K562 (cell line): ENCODE measurements around the gene PLEKHN1. TPM values are rescaled to one million over a fixed set of nuclear protein-coding genes. Genes with fewer than 3 reads are reported as not detected.
A peak's percentile ranks its signal among the peaks of the same experiment; 100 is the strongest.

ENCODE experiments used
- FOXM1 ChIP-seq, 2 experiments: fragments of 450-650 bp in 1 of 2; sonication (generic) in 1 of 2; formaldehyde crosslinking in 1 of 2; IDR thresholded peaks; 2 replicates each; pipeline versions ENCODE4 v1.6.1 to v1.9.0; 2017 to 2022; ENCODE audit warnings: low read depth in 2 of 2, mild to moderate bottlenecking in 2 of 2, missing genetic modification reagents in 1 of 2, moderate library complexity in 1 of 2
- FUS ChIP-seq: fragments of 200-400 bp; formaldehyde crosslinking; optimal IDR thresholded peaks from 2 replicates; pipeline ENCODE3; 2017; ENCODE audit warnings: low read depth, low read length
- HNRNPK ChIP-seq: fragments of 200-400 bp; formaldehyde crosslinking; IDR thresholded peaks from one replicate; pipeline ENCODE4 v1.6.1; 2018; ENCODE audit warnings: mild to moderate bottlenecking, low read depth, low read length; ENCODE audit not compliant: poor library complexity, severe bottlenecking
- NFATC3 ChIP-seq: fragments of 450-650 bp; IDR thresholded peaks from 2 replicates; pipeline ENCODE4 v1.6.1; 2017; ENCODE audit warnings: mild to moderate bottlenecking
- PCBP1 ChIP-seq: fragments of 200-400 bp; formaldehyde crosslinking; IDR thresholded peaks from 2 replicates; pipeline ENCODE4 v1.6.1; 2018; ENCODE audit warnings: mild to moderate bottlenecking, low read depth, low read length; ENCODE audit not compliant: poor library complexity, severe bottlenecking
- PPARD ChIP-seq: fragments of 250-450 bp; sonication (Bioruptor Pico); IDR thresholded peaks from 2 replicates; pipeline ENCODE4 v1.8.0; 2022; ENCODE audit warnings: inconsistent platforms, mild to moderate bottlenecking, moderate library complexity
- PRPF4 ChIP-seq: fragments of 200-400 bp; formaldehyde crosslinking; IDR thresholded peaks from one replicate; pipeline ENCODE4 v1.6.1; 2017; ENCODE audit warnings: low read length, low read depth, mild to moderate bottlenecking; ENCODE audit not compliant: insufficient read depth, poor library complexity, severe bottlenecking
- TGIF2 ChIP-seq: sonication (generic); formaldehyde crosslinking; IDR thresholded peaks from 2 replicates; pipeline ENCODE4 v1.8.1; 2022; ENCODE audit warnings: mild to moderate bottlenecking, missing genetic modification reagents, moderate library complexity
- ZNF507 ChIP-seq: conservative IDR thresholded peaks from 2 replicates; pipeline ENCODE4 v1.6.1; 2017; ENCODE audit warnings: missing genetic modification characterization, missing compliant biosample characterization
- polyA plus RNA-seq, 8 experiments: library from polyadenylated mRNA; depleted of rRNA in 4 of 8; stranded (reverse) in 5 of 8; unstranded in 3 of 8; fragments of >200 nt; fragmentation: Nextera tagmentation in 2 of 8; fragmentation: Illumina TruSeq in 1 of 8; extraction: Ambion mirVana in 2 of 8; extraction: Trizol in 1 of 8; gene quantifications; 2 replicates each; pipeline versions ENCODE4 v1.2.1 to v1.2.3, GENCODE V29; 2011 to 2014; ENCODE audit warnings: inconsistent platforms in 1 of 8, missing spikeins in 1 of 8
- total RNA-seq, 7 experiments: library from RNA; depleted of rRNA in 6 of 7; stranded (reverse); fragments of >200 nt in 6 of 7; fragmentation: Illumina TruSeq in 2 of 7; extraction: Trizol in 2 of 7; gene quantifications; 2 replicates each; pipeline versions ENCODE4 v1.2.1 to v1.2.3, GENCODE V29; 2011 to 2021; ENCODE audit warnings: low replicate concordance in 1 of 7
- TF ChIP-seq, protein P1 (sequence below): fragments of 450-650 bp; IDR thresholded peaks from 2 replicates; pipeline ENCODE4 v1.7.0; 2016; ENCODE audit warnings: borderline replicate concordance
- TF ChIP-seq, protein P2 (sequence below): fragments of 450-650 bp; IDR thresholded peaks from 2 replicates; pipeline ENCODE4 v1.6.1; 2016; ENCODE audit warnings: low read depth
- TF ChIP-seq, protein P3 (sequence below): sonication (generic); formaldehyde crosslinking; IDR thresholded peaks from 2 replicates; pipeline ENCODE4 v1.8.0; 2023; ENCODE audit warnings: mild to moderate bottlenecking, missing genetic modification reagents

Gene PLEKHN1
- total and polyA plus RNA-seq, 9 of the 15 experiments (the other 6 are each of a cell fraction or from before 2014, with no cell fraction given) = 0.07 to 1.5 (median 0.13) TPM; not detected in 2

DNA sequence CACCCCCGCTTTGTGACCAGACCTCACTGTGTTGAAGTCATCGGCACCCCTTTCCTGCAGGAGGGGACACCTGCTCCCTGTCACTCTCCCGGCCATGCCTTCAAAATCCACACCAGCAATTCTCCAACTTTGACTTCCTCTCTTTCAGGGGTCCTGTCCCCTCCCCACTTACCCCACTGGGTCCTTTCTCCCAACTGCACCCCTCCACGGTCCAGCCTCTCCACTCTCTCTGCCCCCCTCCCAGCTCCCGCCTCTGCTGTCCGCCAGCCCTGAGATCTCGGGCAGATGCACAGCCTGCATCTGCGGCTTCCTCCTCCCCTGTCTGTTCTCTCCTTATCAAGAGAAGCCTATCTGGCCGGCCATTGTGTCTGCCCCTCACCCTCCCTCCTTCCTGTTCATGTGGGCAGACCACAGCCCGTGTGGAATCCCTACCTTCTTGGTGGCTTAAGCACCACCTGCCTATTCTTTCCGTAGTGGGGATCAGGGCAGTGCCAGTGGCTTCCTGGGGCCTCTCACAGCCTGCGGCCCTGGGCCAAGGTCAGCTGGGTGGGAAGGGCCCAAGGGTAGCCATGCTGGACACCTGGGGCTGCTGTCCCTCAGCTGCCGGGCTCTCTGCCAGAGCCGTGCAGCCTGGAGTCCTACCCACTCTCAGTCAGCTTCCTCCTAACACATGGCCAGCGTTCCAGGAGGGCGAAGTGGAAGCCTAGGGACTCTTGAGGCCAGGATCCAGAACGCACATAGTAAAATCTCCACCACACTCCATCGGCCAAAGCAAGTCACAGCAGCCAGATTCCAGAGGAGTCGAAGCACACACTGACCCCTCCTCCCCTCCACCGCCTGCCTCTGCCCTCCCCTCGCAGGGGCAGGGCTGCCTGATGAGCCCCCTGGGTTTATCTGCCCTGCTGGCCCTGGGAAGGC lies 38.8 kb downstream of the PLEKHN1 start (continued):
- no peak for TF ChIP-seq FUS
- no peak for TF ChIP-seq FOXM1 (IDR thresholded peaks at IDR 0.05; ENCODE audit: low read depth)
- TF ChIP-seq FOXM1 (CRISPR knock-in tag; IDR thresholded peaks at IDR 0.05; ENCODE audit: low read depth) = 0 out of 2 replicates have a peak, but pooled peaks have one; percentile 58
- no peak for TF ChIP-seq PCBP1
- TF ChIP-seq, protein P1, sequence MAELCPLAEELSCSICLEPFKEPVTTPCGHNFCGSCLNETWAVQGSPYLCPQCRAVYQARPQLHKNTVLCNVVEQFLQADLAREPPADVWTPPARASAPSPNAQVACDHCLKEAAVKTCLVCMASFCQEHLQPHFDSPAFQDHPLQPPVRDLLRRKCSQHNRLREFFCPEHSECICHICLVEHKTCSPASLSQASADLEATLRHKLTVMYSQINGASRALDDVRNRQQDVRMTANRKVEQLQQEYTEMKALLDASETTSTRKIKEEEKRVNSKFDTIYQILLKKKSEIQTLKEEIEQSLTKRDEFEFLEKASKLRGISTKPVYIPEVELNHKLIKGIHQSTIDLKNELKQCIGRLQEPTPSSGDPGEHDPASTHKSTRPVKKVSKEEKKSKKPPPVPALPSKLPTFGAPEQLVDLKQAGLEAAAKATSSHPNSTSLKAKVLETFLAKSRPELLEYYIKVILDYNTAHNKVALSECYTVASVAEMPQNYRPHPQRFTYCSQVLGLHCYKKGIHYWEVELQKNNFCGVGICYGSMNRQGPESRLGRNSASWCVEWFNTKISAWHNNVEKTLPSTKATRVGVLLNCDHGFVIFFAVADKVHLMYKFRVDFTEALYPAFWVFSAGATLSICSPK = no peak
- TF ChIP-seq, protein P2, sequence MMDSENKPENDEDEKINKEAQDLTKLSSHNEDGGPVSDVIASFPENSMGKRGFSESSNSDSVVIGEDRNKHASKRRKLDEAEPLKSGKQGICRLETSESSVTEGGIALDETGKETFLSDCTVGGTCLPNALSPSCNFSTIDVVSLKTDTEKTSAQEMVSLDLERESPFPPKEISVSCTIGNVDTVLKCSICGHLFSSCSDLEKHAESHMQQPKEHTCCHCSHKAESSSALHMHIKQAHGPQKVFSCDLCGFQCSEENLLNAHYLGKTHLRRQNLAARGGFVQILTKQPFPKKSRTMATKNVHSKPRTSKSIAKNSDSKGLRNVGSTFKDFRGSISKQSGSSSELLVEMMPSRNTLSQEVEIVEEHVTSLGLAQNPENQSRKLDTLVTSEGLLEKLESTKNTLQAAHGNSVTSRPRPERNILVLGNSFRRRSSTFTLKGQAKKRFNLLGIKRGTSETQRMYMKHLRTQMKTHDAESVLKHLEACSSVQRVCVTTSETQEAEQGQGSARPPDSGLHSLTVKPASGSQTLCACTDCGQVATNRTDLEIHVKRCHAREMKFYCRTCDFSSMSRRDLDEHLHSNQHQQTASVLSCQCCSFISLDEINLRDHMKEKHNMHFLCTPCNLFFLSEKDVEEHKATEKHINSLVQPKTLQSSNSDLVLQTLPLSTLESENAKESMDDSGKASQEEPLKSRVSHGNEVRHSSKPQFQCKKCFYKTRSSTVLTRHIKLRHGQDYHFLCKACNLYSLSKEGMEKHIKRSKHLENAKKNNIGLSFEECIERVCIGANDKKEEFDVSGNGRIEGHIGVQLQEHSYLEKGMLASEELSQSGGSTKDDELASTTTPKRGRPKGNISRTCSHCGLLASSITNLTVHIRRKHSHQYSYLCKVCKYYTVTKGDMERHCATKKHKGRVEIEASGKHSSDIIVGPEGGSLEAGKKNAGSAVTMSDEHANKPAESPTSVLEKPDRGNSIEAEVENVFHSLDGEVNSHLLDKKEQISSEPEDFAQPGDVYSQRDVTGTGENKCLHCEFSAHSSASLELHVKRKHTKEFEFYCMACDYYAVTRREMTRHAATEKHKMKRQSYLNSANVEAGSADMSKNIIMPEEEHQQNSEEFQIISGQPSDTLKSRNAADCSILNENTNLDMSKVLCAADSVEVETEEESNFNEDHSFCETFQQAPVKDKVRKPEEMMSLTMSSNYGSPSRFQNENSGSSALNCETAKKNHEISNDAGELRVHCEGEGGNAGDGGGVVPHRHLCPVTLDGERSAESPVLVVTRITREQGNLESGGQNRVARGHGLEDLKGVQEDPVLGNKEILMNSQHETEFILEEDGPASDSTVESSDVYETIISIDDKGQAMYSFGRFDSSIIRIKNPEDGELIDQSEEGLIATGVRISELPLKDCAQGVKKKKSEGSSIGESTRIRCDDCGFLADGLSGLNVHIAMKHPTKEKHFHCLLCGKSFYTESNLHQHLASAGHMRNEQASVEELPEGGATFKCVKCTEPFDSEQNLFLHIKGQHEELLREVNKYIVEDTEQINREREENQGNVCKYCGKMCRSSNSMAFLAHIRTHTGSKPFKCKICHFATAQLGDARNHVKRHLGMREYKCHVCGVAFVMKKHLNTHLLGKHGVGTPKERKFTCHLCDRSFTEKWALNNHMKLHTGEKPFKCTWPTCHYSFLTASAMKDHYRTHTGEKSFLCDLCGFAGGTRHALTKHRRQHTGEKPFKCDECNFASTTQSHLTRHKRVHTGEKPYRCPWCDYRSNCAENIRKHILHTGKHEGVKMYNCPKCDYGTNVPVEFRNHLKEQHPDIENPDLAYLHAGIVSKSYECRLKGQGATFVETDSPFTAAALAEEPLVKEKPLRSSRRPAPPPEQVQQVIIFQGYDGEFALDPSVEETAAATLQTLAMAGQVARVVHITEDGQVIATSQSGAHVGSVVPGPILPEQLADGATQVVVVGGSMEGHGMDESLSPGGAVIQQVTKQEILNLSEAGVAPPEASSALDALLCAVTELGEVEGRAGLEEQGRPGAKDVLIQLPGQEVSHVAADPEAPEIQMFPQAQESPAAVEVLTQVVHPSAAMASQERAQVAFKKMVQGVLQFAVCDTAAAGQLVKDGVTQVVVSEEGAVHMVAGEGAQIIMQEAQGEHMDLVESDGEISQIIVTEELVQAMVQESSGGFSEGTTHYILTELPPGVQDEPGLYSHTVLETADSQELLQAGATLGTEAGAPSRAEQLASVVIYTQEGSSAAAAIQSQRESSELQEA = no peak
- no peak for TF ChIP-seq HNRNPK
- TF ChIP-seq TGIF2 = no peak
- TF ChIP-seq PPARD (CRISPR knock-in tag) = no peak
- no peak for TF ChIP-seq NFATC3
- TF ChIP-seq ZNF507 (tag) = no peak
- TF ChIP-seq PRPF4 = no peak
- TF ChIP-seq, protein P3, sequence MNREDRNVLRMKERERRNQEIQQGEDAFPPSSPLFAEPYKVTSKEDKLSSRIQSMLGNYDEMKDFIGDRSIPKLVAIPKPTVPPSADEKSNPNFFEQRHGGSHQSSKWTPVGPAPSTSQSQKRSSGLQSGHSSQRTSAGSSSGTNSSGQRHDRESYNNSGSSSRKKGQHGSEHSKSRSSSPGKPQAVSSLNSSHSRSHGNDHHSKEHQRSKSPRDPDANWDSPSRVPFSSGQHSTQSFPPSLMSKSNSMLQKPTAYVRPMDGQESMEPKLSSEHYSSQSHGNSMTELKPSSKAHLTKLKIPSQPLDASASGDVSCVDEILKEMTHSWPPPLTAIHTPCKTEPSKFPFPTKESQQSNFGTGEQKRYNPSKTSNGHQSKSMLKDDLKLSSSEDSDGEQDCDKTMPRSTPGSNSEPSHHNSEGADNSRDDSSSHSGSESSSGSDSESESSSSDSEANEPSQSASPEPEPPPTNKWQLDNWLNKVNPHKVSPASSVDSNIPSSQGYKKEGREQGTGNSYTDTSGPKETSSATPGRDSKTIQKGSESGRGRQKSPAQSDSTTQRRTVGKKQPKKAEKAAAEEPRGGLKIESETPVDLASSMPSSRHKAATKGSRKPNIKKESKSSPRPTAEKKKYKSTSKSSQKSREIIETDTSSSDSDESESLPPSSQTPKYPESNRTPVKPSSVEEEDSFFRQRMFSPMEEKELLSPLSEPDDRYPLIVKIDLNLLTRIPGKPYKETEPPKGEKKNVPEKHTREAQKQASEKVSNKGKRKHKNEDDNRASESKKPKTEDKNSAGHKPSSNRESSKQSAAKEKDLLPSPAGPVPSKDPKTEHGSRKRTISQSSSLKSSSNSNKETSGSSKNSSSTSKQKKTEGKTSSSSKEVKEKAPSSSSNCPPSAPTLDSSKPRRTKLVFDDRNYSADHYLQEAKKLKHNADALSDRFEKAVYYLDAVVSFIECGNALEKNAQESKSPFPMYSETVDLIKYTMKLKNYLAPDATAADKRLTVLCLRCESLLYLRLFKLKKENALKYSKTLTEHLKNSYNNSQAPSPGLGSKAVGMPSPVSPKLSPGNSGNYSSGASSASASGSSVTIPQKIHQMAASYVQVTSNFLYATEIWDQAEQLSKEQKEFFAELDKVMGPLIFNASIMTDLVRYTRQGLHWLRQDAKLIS (CRISPR knock-in tag) = no peak
